Mucosa of stomach (tissue), 1 donor: ENCODE results near the gene SLC30A7.
"Not testable (repeated sequence)": the region's sequence is repeated elsewhere in the genome, so short reads cannot be mapped to it uniquely, and the experiment has no call there.

Source experiments
- H3K27me3 ChIP-seq: one replicate; pipeline ENCODE4 v1.7.0; 2013; ENCODE audit warnings: mild to moderate bottlenecking, low read length; ENCODE audit not compliant: control insufficient read depth, insufficient read depth
- H3K36me3 ChIP-seq: one replicate; pipeline ENCODE4 v1.7.0; 2013; ENCODE audit warnings: low read length; ENCODE audit not compliant: control insufficient read depth, insufficient read depth
- H3K4me1 ChIP-seq: one replicate; pipeline ENCODE4 v1.7.0; 2013; ENCODE audit warnings: mild to moderate bottlenecking, low read length; ENCODE audit not compliant: control insufficient read depth, insufficient read depth
- H3K4me3 ChIP-seq: one replicate; pipeline ENCODE4 v1.7.0; 2013; ENCODE audit warnings: low read length
- H3K9ac ChIP-seq: one replicate; pipeline ENCODE4 v1.7.0; 2013; ENCODE audit warnings: mild to moderate bottlenecking, low read length, moderate library complexity
- H3K9me3 ChIP-seq: one replicate; pipeline ENCODE4 v1.7.0; 2013; ENCODE audit warnings: mild to moderate bottlenecking, low read length, moderate library complexity; ENCODE audit not compliant: control insufficient read depth
- donor health status: Pancreatic carcinoma.

SLC30A7 gene

DNA sequence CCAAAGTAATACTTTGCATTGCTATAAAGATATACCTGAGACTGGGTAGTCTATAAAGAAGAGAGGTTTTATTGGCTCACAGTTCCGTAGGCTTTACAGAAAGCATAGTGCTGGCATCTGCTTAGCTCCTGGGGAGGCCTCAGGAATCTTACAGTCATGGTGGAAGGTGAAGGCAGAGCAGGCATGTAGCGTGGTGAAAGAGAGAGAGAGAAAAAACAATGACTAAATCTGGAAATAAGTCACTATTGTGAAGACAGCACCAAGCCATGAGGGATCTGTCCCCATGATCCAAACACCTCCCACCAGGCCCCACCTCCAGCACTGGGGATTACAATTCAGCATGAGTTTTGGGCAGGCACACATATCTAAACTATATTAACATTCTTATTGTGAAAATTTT is 30.4 kb downstream of the SLC30A7 start:
- H3K36me3 ChIP-seq: no peaks in the 10 kb centered on the region
- no peaks in the 10 kb centered on the region for H3K27me3 ChIP-seq
- H3K9me3 ChIP-seq: no peaks in the 10 kb centered on the region
- no peak overlapping the region for H3K9ac ChIP-seq
- no peaks in the 10 kb centered on the region for H3K4me1 ChIP-seq
- no peak overlapping the region for H3K4me3 ChIP-seq

DNA sequence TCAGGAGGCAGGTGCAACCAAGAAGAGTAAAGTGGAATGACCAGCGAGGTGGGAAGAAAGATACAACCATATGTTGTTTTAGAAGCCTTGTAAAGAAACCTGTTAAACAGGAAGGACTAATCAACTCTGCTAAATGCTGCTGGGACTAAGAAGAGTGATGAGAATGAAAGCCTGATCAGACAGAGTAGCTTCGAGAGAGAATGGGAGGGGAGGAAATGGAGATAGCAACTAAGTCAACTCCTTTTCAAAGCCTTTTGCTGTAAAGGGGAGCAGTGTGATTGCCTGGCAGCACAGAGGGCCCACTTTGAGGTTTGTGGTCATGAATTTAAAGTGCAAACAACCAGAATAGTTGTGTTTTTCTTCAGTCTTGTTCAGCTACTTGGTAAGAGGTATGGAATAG is 31.4 kb downstream of the SLC30A7 start:
- H3K36me3 ChIP-seq: no peaks in the 10 kb centered on the region
- H3K4me3 ChIP-seq: no peak overlapping the region
- H3K9me3 ChIP-seq: no peaks in the 10 kb centered on the region

DNA sequence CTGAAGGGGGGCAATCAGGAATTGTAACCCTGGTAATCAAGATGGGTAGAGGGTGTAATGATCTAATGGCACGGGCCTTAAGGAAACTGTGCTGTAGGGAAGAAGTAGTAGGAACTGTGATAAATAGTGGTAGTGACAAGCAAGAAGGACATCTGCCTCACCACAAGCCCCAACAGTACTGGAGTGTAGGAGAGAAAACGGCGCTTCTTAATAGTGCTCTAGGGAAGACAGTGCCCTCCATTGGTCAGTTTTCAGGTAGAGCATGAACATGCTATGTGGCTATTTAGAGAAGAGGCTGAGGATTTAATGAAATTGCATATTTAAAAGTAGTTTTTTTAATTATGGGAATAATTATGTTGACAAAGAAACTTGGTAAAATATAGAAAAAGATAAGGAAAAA is 32.2 kb downstream of the SLC30A7 start:
- Histone ChIP-seq H3K4me3 (no peak overlapping the region), H3K4me1 (no peaks in the 10 kb centered on the region), H3K27me3 (no peaks in the 10 kb centered on the region), H3K9me3 (no peaks in the 10 kb centered on the region), H3K36me3 (no peaks in the 10 kb centered on the region), H3K9ac (no peak overlapping the region)

More for the DNA sequence above, 31.4 kb downstream of the SLC30A7 start:
- Histone ChIP-seq H3K4me1 (no peaks in the 10 kb centered on the region), H3K27me3 (no peaks in the 10 kb centered on the region), H3K9ac (no peak overlapping the region)

DNA sequence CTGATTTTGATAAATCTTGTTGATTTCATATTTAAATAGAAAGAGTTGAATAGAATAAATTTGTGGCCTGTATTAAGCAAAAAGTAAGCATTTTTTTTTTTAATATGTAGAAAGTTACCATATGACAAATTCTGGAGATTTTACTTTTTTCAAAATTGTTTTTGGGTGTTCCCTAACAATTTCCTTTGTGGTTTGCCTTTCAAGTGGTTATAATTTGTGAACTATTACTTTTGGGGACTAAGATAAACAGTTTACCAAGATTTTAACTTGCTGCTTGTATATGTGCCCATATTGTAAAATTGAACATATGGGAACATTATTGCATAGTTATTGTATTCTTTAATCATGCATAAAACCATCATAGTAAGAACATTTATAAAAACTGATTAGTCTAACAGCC is 34.6 kb downstream of the SLC30A7 start:
- H3K27me3 ChIP-seq: no peaks in the 10 kb centered on the region
- H3K4me1 ChIP-seq: no peaks in the 10 kb centered on the region
- no peak overlapping the region for H3K9ac ChIP-seq
- H3K9me3 ChIP-seq: no peaks in the 10 kb centered on the region
- no peaks in the 10 kb centered on the region for H3K36me3 ChIP-seq
- no peak overlapping the region for H3K4me3 ChIP-seq

DNA sequence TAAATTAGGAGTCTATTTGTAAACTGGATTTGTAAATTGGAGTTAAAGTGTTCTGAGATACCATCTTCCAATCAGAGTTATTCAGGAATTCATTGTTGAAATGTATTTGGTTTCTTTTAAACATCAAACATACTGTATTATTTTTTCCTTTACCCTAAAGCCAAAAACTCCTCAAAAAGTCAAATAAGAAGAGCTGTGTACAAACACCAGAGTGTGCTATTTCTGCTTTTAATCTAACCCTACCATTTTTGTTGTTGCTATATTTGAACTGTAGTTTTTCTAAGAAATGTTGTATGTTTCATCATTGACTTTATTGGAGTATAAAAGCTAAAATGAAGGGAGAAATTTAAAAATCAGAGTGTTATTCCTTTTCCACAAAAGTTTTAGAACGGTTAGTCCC is 35.8 kb downstream of the SLC30A7 start:
- Histone ChIP-seq H3K36me3 (no peaks in the 10 kb centered on the region), H3K4me1 (no peaks in the 10 kb centered on the region), H3K27me3 (no peaks in the 10 kb centered on the region), H3K9ac (no peak overlapping the region), H3K9me3 (no peaks in the 10 kb centered on the region), H3K4me3 (no peak overlapping the region)

DNA sequence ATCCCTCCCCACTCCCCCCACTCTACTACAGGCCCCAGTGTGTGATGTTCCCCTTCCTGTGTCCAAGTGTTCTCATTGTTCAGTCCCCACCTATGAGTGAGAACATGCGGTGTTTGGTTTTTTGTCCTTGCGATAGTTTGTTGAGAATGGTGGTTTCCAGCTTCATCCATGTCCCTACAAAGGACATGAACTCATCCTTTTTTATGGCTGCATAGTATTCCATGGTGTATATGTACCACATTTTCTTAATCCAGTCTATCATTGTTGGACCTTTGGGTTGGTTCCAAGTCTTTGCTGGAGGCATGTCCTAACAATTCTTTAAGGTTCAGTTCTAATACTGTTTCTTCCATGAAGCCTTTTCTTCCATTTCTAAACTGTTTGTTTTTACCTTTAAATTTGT is 37.7 kb downstream of the SLC30A7 start:
- not testable (repeated sequence) for H3K9ac ChIP-seq, H3K36me3 ChIP-seq, H3K4me1 ChIP-seq, H3K9me3 ChIP-seq, H3K27me3 ChIP-seq, H3K4me3 ChIP-seq

DNA sequence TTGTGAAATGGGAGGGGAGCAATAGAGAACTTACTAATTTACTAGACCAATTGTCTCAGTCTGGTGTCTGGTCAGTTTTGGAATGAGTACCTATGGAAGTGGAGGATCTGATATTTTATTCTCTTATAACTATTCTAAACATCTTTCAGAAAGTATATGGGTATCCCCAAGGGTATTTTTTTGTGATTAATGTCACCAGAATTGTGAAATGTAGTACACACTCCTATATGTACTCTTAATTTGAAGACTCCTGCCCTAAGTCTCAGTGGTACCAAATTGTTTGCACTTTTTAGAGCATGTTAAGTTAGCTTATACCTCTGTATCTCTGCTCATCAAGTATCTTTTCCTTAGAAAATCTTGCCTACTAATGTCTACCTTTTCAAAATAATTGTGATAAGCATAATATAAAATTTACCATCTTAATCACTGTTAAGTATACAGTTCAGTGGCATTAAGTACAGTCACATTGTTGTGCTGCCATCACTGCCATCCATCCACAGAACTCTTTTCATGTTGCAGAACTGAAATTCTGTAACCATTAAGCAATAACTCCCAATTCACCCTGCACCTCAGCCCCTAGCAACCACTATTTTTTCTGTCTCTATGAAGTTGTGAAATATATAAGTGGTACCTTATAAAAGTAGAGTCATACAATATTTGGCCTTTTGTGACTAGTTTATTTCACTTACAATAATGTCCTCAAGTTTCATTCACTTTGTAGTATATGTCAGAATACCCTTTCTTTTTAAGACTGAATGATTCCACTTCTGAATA is 40.5 kb downstream of the SLC30A7 start:
- Histone ChIP-seq H3K4me1 (no peaks in the 10 kb centered on the region), H3K9ac (no peak overlapping the region), H3K36me3 (no peaks in the 10 kb centered on the region), H3K27me3 (no peaks in the 10 kb centered on the region), H3K9me3 (no peaks in the 10 kb centered on the region), H3K4me3 (no peak overlapping the region)

DNA sequence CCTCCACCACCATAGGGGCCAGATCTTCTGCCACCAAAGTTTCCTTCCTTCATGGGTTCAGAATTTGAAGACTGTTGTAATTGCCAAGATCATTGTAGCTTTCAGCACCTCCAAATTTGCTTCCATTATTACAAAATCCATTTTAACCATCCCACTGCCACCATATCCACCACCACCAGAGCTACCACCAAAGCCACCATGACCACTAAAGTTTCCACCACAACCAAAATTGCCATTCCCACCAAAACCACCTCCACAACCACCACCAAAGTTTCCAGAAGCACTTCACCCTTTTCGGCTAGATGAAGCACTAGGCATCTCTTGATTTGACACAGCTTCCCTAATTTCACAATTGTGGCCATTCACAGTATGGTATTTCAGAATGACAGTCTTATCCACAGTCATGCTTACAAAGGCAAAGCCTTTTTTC is 45.2 kb downstream of the SLC30A7 start:
- Histone ChIP-seq H3K4me1 (no peaks in the 10 kb centered on the region), H3K27me3 (no peaks in the 10 kb centered on the region), H3K9me3 (no peaks in the 10 kb centered on the region), H3K9ac (no peak overlapping the region), H3K4me3 (no peak overlapping the region), H3K36me3 (no peaks in the 10 kb centered on the region)

DNA sequence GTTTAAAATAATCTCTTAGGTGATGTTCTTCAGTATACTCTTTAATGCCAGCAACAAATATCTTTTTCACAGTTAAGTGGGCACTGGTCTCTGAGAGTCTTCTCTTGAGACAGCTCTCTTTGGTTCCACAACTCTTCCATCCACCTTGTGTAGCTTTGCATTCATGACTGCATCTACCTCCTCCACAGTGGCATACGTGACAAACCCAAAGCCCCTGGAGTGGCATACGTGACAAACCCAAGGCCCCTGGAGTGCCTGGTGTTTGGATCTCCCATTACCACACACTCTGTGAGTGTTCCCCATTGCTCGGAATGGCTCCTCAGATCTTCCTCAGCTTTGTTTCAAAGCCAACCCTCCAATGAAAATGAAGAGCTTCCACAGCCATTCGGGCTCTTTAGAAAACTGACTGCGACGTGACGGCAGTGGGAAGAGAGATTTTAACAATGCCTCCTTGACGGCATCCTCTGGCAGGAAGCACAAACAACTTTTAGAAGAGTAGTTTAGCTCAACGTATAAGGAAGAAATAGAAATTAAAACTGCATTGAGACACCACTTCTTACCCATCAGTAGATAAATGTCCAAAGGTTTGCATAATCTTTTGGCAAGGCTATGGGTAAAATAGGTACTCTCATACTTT is 45.8 kb downstream of the SLC30A7 start:
- Histone ChIP-seq H3K9ac (no peak overlapping the region), H3K36me3 (no peaks in the 10 kb centered on the region), H3K4me3 (no peak overlapping the region), H3K4me1 (no peaks in the 10 kb centered on the region), H3K9me3 (no peaks in the 10 kb centered on the region), H3K27me3 (no peaks in the 10 kb centered on the region)

DNA sequence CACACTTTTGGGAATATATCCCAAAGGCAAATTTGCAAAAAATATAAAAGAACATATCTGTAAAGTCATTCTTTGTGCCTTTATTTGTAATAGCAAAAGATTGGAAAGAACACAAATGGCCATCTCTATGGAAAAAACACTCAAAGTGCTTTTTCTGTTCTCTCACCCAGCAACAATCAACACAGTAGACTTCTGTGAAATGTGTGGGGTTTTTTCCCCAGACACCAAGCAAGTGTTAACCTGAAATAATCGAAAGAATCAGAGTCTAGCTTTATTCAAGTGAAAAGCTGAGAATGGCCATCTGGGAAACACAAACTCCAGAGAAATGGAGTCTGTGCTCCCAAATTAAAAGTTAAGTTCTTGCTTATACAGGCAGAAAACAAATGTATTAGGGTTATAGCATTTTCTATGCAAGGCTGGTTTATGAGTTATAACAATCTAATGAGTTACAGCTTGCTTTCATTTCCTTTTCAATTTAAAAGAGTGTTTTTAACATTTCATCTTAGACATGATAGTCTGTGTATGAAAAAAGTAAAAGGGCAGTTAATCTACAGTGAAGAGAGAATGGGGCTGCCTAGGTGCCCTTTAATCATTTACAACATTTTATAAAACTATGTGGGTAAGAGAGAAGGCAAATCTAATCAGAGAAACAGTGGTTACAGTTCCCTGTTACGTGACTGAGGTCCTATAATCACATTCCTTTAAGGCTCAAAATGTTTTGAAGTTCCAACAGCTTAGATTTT is 46.6 kb downstream of the SLC30A7 start:
- no peak overlapping the region for H3K4me3 ChIP-seq
- no peak overlapping the region for H3K9ac ChIP-seq
- H3K4me1 ChIP-seq: no peaks in the 10 kb centered on the region
- no peaks in the 10 kb centered on the region for H3K27me3 ChIP-seq
- no peaks in the 10 kb centered on the region for H3K36me3 ChIP-seq
- H3K9me3 ChIP-seq: no peaks in the 10 kb centered on the region

DNA sequence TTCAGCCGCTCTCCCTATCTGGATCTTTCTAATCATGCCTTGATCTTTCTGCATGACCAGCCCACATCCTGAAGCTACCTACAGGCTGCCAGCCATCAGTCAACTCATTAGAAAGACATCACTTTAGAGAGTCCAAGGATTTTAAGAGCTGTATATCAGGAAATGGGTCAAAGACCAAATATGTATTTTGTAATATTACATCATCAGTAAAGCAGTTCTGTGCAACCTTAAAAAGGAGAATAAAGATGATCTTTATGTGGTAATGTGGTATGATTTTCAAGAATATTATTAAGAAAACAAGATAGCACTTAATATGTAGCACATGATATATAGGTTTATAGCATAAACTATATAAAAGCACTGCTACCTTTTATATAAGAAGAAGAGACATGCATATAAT is 47.6 kb downstream of the SLC30A7 start:
- Histone ChIP-seq H3K4me3 (no peak overlapping the region), H3K9me3 (no peaks in the 10 kb centered on the region), H3K36me3 (no peaks in the 10 kb centered on the region), H3K4me1 (no peaks in the 10 kb centered on the region), H3K27me3 (no peaks in the 10 kb centered on the region), H3K9ac (no peak overlapping the region)

DNA sequence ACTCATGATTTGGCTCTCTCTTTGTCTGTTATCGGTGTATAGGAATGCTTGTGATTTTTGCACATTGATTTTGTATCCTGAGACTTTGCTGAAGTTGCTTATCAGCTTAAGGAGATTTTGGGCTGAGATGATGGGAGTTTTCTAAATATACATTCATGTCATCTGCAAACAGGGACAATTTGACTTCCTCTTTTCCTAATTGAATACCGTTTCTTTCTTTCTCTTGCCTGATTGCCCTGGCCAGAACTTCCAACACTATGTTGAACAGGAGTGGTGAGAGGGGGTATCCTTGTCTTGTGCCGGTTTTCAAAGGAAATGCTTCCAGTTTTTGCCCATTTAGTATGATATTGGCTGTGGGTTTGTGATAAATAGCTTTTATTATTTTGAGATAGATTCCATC is 50.2 kb downstream of the SLC30A7 start:
- not testable (repeated sequence) for H3K4me3 ChIP-seq, H3K27me3 ChIP-seq, H3K36me3 ChIP-seq, H3K9me3 ChIP-seq, H3K4me1 ChIP-seq, H3K9ac ChIP-seq
